Caco-2 (cell line): Measurements from ENCODE around the gene ITPKC. TPM values are rescaled to one million over a fixed set of nuclear protein-coding genes. Genes with fewer than 3 reads are reported as not detected.

ENCODE experiments used
- BruUV-seq: library from RNA; stranded (reverse); fragments of 400-500 nt; replicated peaks from 2 replicates; lab custom pipeline; 2021; lab: Mats Ljungman, UMichigan
- CTCF ChIA-PET: fragments of 300-600 bp; sonication (Branson Sonifier 250); formaldehyde crosslinking; loops from one replicate; lab custom pipeline; 2022; ENCODE audit warnings: antibody characterized with exemption; lab: Charles Lee
- POLR2A ChIA-PET: fragments of 300-600 bp; sonication (Branson Sonifier 250); formaldehyde crosslinking; loops from one replicate; lab custom pipeline; 2022; ENCODE audit warnings: antibody characterized with exemption; lab: Charles Lee
- DNase-seq, 2 experiments: peaks; one replicate each; pipeline versions ENCODE4 v3.0.0 to v3.0.0-alpha.2; 2020 to 2022
- H3K27me3 ChIP-seq: replicated peaks from 2 replicates; pipeline ENCODE4 v1.6.0; 2011; ENCODE audit warnings: low read length; ENCODE audit not compliant: control insufficient read depth, insufficient read depth
- H3K36me3 ChIP-seq: 2 replicates; pipeline ENCODE4 v1.5.1; 2011; ENCODE audit warnings: low read length; ENCODE audit not compliant: control insufficient read depth, insufficient read depth
- H3K4me1 ChIP-seq: fragments of 250-450 bp; sonication (Bioruptor Pico); 2 replicates; pipeline ENCODE4 v1.5.1; 2020; ENCODE audit warnings: mild to moderate bottlenecking
- H3K4me3 ChIP-seq: 2 replicates; pipeline ENCODE4 v1.5.1; 2011; ENCODE audit warnings: low read depth, mild to moderate bottlenecking, control low read depth, low read length
- H3K9me3 ChIP-seq: fragments of 250-450 bp; sonication (Bioruptor Pico); 2 replicates; pipeline ENCODE4 v1.5.1; 2020; ENCODE audit warnings: mild to moderate bottlenecking, moderate library complexity
- H3K27ac Mint-ChIP-seq: one replicate; pipeline ENCODE4 v1.8.0; 2022; ENCODE audit warnings: mixed read lengths; ENCODE audit not compliant: unreplicated experiment
- H3K27me3 Mint-ChIP-seq: one replicate; pipeline ENCODE4 v1.8.0; 2022; ENCODE audit warnings: mixed read lengths; ENCODE audit not compliant: insufficient read depth, unreplicated experiment
- H3K36me3 Mint-ChIP-seq: one replicate; pipeline ENCODE4 v1.8.0; 2022; ENCODE audit warnings: mild to moderate bottlenecking, mixed read lengths; ENCODE audit not compliant: insufficient read depth, unreplicated experiment
- H3K4me1 Mint-ChIP-seq: one replicate; pipeline ENCODE4 v1.8.0; 2022; ENCODE audit warnings: low read depth, mixed read lengths; ENCODE audit not compliant: unreplicated experiment
- H3K4me3 Mint-ChIP-seq: one replicate; pipeline ENCODE4 v1.8.0; 2022; ENCODE audit warnings: mild to moderate bottlenecking, moderate library complexity, mixed read lengths; ENCODE audit not compliant: unreplicated experiment
- H3K9me3 Mint-ChIP-seq: one replicate; pipeline ENCODE4 v1.8.0; 2022; ENCODE audit warnings: mixed read lengths; ENCODE audit not compliant: unreplicated experiment
- intact Hi-C: fragments of 100-400 bp; cut with micrococcal nuclease; formaldehyde crosslinking; loops from one replicate; pipeline ENCODE4 v1.10.0; 2022; ENCODE audit not compliant: unreplicated experiment
- total RNA-seq: library from RNA; stranded (reverse); gene quantifications from 2 replicates; pipeline ENCODE4 v1.2.3, GENCODE V29; 2022
- TF ChIP-seq, protein P1 (sequence below), 2 experiments: fragments of 200-600 bp in 1 of 2; IDR thresholded peaks; 1 replicate in 1 of 2; 2 replicates in 1 of 2; pipeline versions ENCODE4 v1.5.1 to v1.8.0; 2011 to 2022; ENCODE audit warnings: antibody characterized with exemption in 1 of 2, control low read depth in 1 of 2, inconsistent platforms in 1 of 2, low read depth in 1 of 2, low read length in 1 of 2, mild to moderate bottlenecking in 1 of 2, moderate library complexity in 1 of 2; ENCODE audit not compliant: insufficient read depth in 1 of 2, severe bottlenecking in 1 of 2, unreplicated experiment in 1 of 2

Gene ITPKC
- total RNA-seq, 1 experiment from 2014 or later, result 31.2 TPM

DNA sequence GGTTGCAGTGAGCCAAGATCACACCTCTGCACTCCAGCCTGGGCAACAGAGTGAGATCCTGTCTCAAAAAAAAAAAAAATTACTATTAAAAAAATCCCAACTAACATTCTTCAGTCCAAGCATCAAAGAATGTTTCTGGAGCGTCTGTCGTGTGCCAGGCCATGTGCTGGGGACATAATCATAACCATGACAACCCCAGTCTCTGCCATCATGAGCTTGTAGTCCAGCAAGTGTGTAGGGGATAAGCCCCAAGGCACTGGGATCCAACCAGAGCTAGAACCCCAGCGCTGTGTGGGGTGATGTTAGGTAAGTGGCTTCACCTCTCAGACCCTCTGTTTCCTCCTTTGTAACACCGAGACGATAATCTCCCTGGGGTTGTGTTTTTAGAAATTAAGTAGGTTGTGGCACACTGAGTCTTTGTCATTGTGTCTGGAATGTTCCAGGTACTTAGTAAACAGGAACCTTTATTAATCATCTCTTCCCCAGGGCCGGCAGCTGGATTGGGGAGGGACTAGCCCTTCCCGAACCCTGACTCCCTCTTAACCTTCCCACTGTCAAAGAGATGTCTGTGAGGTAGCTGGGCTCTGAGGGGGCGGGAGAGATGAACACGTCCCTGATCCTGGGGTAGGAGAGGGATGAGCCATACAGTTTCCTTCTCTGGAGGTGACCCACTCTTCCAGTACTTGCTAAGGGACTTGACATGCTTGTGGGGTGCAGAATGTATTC lies 5.2 kb downstream of the ITPKC start:
- Histone ChIP-seq H3K27me3 (no peaks in the 10 kb centered on the region), H3K4me3 (no peak overlapping the region), H3K36me3 (peaks cover 20% of the 10 kb centered on the region), H3K4me1 (peaks cover 6% of the 10 kb centered on the region; the same call in 1 of the 2 replicates), H3K9me3 (peaks cover 6% of the 10 kb centered on the region; the same call in 1 of the 2 replicates)
- DNase-seq, result no peak
- intact Hi-C loops, result no loop called here
- CTCF ChIA-PET, result interaction anchor here (0.6 kb wide), 1 partner anchor 289 kb away, joined by 4 read pairs; no protein-coding TSS in a partner anchor
- Mint-ChIP-seq H3K36me3 (peaks cover 81% of the 10 kb centered on the region), H3K4me1 (peaks cover 10% of the 10 kb centered on the region), H3K27ac (peak overlapping the region; percentile 6), H3K4me3 (no peak overlapping the region), H3K27me3 (no peaks in the 10 kb centered on the region), H3K9me3 (no peaks in the 10 kb centered on the region)
- POLR2A ChIA-PET, result interaction anchor here (0.7 to 1.5 kb wide), 3 partner anchors 28 to 56 kb away, joined by 3 to 10 read pairs (median 6); partner anchors contain the start of genes ACTMAP, NUMBL, RAB4B and SNRPA
- no TSS peak for BruUV-seq
- TF ChIP-seq, protein P1, sequence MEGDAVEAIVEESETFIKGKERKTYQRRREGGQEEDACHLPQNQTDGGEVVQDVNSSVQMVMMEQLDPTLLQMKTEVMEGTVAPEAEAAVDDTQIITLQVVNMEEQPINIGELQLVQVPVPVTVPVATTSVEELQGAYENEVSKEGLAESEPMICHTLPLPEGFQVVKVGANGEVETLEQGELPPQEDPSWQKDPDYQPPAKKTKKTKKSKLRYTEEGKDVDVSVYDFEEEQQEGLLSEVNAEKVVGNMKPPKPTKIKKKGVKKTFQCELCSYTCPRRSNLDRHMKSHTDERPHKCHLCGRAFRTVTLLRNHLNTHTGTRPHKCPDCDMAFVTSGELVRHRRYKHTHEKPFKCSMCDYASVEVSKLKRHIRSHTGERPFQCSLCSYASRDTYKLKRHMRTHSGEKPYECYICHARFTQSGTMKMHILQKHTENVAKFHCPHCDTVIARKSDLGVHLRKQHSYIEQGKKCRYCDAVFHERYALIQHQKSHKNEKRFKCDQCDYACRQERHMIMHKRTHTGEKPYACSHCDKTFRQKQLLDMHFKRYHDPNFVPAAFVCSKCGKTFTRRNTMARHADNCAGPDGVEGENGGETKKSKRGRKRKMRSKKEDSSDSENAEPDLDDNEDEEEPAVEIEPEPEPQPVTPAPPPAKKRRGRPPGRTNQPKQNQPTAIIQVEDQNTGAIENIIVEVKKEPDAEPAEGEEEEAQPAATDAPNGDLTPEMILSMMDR (IDR thresholded peaks at IDR 0.05; ENCODE audit: insufficient read depth in 1 of 2, low read depth in 1 of 2, low read length in 1 of 2, severe bottlenecking in 1 of 2, unreplicated experiment in 1 of 2), result no peak

DNA sequence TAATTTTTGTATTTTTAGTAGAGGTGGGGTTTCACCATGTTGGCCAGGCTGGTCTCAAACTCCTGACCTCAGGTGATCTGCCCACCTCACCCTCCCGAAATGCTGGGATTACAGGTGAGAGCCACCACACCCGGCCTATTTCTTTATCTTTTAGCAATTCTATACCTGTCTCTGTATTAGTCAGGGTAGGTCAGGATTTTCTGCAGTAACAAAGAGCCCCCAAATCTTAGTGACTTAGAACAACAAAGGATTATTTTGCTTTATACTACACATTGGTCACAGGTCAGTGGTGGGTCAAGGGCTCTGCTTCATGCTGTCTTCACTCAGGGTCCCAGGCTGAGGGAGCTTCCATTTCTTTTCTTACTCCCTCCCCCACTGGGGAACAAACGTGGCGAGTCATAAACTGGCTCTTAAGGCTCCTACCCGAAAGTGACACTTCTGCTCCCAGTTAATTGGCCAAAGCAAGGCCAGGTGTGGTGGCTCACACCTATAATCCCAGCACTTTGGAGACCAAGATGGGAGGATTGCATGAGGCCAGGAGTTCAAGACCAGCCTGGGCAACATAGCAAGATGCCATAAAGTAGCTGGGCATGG lies 6.8 kb downstream of the ITPKC start:
- H3K27me3 Mint-ChIP-seq, result no peaks in the 10 kb centered on the region
- Histone ChIP-seq H3K36me3 (peaks cover 23% of the 10 kb centered on the region), H3K4me3 (no peak overlapping the region), H3K27me3 (no peaks in the 10 kb centered on the region), H3K4me1 (peaks cover 6% of the 10 kb centered on the region; the same call in 1 of the 2 replicates), H3K9me3 (peaks cover 6% of the 10 kb centered on the region; the same call in 1 of the 2 replicates)
- H3K36me3 Mint-ChIP-seq, result peaks cover 89% of the 10 kb centered on the region
- no TSS peak for BruUV-seq
- H3K9me3 Mint-ChIP-seq, result no peaks in the 10 kb centered on the region
- TF ChIP-seq, protein P1 (IDR thresholded peaks at IDR 0.05; ENCODE audit: insufficient read depth in 1 of 2, low read depth in 1 of 2, low read length in 1 of 2, severe bottlenecking in 1 of 2, unreplicated experiment in 1 of 2), result no peak
- CTCF ChIA-PET, result no interaction called here
- POLR2A ChIA-PET, result interaction anchor here (0.7 kb wide), 1 partner anchor 23 kb away, joined by 3 read pairs; no protein-coding TSS in a partner anchor
- DNase-seq, result no peak
- no peak overlapping the region for H3K4me3 Mint-ChIP-seq
- H3K4me1 Mint-ChIP-seq, result peaks cover 10% of the 10 kb centered on the region
- peak overlapping the region; percentile 6 for H3K27ac Mint-ChIP-seq
- intact Hi-C loops, result no loop called here

DNA sequence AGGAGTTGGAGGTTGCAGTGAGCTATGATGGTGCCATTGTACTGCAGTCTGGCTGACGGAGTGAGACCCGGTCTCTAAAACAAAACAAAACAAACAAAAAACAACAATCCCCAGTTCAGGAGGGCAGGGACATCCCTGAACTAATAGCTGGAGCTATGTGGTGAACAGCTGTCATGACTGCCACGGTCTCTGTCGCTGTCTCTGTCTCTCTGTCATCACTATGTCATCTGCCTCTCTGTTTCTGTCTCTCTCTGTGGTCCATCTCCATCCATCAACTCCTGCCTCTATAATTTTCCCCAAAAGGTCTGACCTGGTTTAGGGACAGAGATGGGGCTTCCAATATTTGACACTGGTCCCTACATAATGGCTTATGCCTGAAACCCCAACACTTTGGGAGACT lies 7.4 kb downstream of the ITPKC start:
- H3K9me3 ChIP-seq, result peaks cover 6% of the 10 kb centered on the region; the same call in 1 of the 2 replicates
- Mint-ChIP-seq H3K27ac (no peak overlapping the region), H3K36me3 (peaks cover 89% of the 10 kb centered on the region), H3K4me3 (no peak overlapping the region), H3K4me1 (peaks cover 10% of the 10 kb centered on the region), H3K27me3 (no peaks in the 10 kb centered on the region), H3K9me3 (no peaks in the 10 kb centered on the region)
- peaks cover 6% of the 10 kb centered on the region; the same call in 1 of the 2 replicates for H3K4me1 ChIP-seq
- peaks cover 25% of the 10 kb centered on the region for H3K36me3 ChIP-seq
- H3K27me3 ChIP-seq, result no peaks in the 10 kb centered on the region
- no peak overlapping the region for H3K4me3 ChIP-seq
- CTCF ChIA-PET, result no interaction called here
- POLR2A ChIA-PET, result interaction anchor here (0.6 kb wide), 1 partner anchor 26 kb away, joined by 5 read pairs; the partner anchor contains the start of genes ACTMAP and SNRPA
- DNase-seq, result no peak
- TF ChIP-seq, protein P1 (IDR thresholded peaks at IDR 0.05; ENCODE audit: insufficient read depth in 1 of 2, low read depth in 1 of 2, low read length in 1 of 2, severe bottlenecking in 1 of 2, unreplicated experiment in 1 of 2), result no peak
- intact Hi-C loops, result no loop called here
- no TSS peak for BruUV-seq
